Duodenal mucosa (tissue), 2 donors: ENCODE measurements around the gene SPRY2.
A peak's percentile ranks its signal among the peaks of the same experiment; 100 is the strongest.
"Not testable (repeated sequence)": the region's sequence is repeated elsewhere in the genome, so short reads cannot be mapped to it uniquely, and the experiment has no call there.

Experiments
- H3K27ac ChIP-seq: one replicate; pipeline ENCODE4 v1.7.0; 2013; ENCODE audit warnings: low read depth, low read length
- H3K27me3 ChIP-seq, 2 donors: one replicate each; pipeline ENCODE4 v1.7.0; 2013; ENCODE audit warnings: low read length in 2 of 2, control low read depth in 1 of 2; ENCODE audit not compliant: insufficient read depth in 2 of 2, control insufficient read depth in 1 of 2
- H3K36me3 ChIP-seq, 2 donors: one replicate each; pipeline ENCODE4 v1.7.0; 2013; ENCODE audit warnings: low read length in 2 of 2, control low read depth in 1 of 2; ENCODE audit not compliant: insufficient read depth in 2 of 2, control insufficient read depth in 1 of 2
- H3K4me1 ChIP-seq, 2 donors: one replicate each; pipeline ENCODE4 v1.7.0; 2013; ENCODE audit warnings: low read length in 2 of 2, control low read depth in 1 of 2; ENCODE audit not compliant: insufficient read depth in 2 of 2, control insufficient read depth in 1 of 2
- H3K4me3 ChIP-seq, 2 donors: one replicate each; pipeline ENCODE4 v1.7.0; 2013; ENCODE audit warnings: low read length in 2 of 2, low read depth in 1 of 2
- H3K9ac ChIP-seq, 2 donors: one replicate each; pipeline ENCODE4 v1.7.0; 2013; ENCODE audit warnings: low read length in 2 of 2, low read depth in 1 of 2
- H3K9me3 ChIP-seq, 2 donors: one replicate each; pipeline ENCODE4 v1.7.0; 2013; ENCODE audit warnings: low read length in 2 of 2, control low read depth in 1 of 2; ENCODE audit not compliant: control insufficient read depth in 1 of 2

Gene SPRY2

DNA sequence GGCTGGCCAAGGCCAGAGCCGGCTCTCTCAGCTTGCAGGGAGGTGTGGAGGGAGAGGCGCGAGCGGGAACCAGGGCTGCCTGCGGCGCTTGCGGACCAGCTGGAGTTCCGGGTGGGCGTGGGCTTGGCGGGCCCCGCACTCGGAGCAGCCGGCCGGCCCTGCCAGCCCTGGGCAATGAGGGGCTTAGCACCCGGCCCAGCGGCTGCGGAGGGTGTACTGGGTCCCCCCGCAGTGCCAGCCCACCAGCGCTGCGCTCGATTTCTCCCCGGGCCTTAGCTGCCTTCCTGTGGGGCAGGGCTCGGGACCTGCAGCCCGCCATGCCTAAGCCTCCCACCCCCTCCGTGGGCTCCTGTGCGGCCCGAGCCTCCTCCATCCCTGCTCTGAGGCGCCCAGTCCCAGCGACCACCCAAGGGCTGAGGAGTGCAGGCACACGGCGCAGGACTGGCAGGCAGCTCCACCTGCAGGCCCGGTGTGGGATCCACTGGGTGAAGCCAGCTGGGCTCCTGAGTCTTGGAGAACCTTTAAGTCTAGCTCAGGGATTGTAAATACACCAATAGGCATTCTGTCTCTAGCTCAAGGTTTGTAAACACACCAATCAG lies 14.7 kb upstream of the SPRY2 start:
- H3K36me3 ChIP-seq, H3K4me3 ChIP-seq, H3K9me3 ChIP-seq, H3K27ac ChIP-seq, H3K27me3 ChIP-seq, H3K9ac ChIP-seq: not testable (repeated sequence)
- peaks cover 0 to 10% of the 10 kb centered on the region in 2 donors for H3K4me1 ChIP-seq

DNA sequence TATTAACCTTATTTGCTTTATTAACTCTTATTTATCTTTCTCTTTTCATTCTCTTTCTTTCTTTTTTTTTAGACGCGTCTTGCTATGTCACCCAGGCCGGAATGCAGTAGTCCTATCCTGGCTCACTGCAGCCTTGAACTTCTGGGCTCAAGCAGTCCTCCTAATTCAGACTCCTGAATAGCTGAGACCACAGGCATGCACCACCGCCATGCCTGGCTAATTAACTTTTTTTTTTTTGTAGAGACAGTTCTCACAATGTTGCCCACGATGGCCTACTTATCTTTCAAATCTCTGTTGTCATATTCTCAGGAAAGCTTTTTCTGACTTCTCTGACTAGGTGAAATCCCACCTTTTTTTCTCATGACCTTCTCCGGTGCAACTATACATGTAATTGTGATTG lies 7.8 kb upstream of the SPRY2 start:
- Histone ChIP-seq H3K4me3 (no peak overlapping the region), H3K9ac (no peak overlapping the region), H3K4me1 (peaks cover 0 to 2% of the 10 kb centered on the region in 2 donors), H3K27me3 (no peaks in the 10 kb centered on the region), H3K27ac (no peak overlapping the region), H3K36me3 (no peaks in the 10 kb centered on the region), H3K9me3 (no peaks in the 10 kb centered on the region)

GRCh38 chr13:80348314-80348713 lies 7.4 kb upstream of the SPRY2 start:
- Histone ChIP-seq H3K9me3 (no peaks in the 10 kb centered on the region), H3K9ac (no peak overlapping the region), H3K4me1 (peaks cover 1 to 6% of the 10 kb centered on the region in 2 donors), H3K36me3 (no peaks in the 10 kb centered on the region), H3K4me3 (no peak overlapping the region), H3K27ac (no peak overlapping the region), H3K27me3 (no peaks in the 10 kb centered on the region)

DNA sequence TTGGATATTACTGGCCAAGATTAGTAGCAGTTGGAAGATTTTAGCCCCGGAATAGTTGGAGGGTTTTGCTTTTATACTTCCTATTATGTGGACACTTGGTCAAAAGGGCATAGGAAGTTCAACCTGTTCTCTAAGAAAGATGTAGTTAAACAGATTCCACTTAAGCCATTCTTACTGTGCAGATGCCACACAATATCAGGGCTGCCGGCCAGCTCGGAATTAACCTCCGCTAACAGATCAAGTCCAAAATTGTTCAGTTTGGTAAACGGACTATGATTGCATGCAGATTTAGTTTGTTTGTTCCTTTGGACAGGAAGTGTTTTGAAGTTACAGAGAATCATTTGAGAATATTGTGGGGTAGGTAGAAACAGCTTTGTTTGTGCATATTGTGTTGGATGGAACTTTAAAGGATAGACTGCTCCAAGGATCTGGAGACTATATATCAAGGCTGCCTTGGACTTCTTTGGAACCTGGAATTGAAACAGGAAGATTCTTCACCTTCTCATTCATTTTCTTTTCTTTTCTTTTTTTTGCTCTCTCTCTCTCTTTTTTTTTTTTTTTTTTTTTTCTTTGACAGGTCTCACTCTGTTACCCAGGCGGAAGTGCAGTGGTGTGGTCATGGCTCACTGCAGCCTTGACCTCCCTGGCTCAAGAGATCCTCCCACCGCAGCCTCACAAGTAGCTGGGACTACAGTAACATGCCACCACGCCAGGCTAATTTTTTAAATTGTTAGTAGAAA lies 5.0 kb upstream of the SPRY2 start:
- Histone ChIP-seq H3K27ac (no peak overlapping the region), H3K36me3 (no peaks in the 10 kb centered on the region), H3K9me3 (no peaks in the 10 kb centered on the region), H3K9ac (no peak overlapping the region), H3K4me1 (peaks cover 7 to 12% of the 10 kb centered on the region in 2 donors), H3K4me3 (no peak overlapping the region), H3K27me3 (no peaks in the 10 kb centered on the region)

GRCh38 chr13:80344032-80344431 lies 3.1 kb upstream of the SPRY2 start:
- not testable (repeated sequence) for H3K4me3 ChIP-seq, H3K36me3 ChIP-seq, H3K9me3 ChIP-seq, H3K27me3 ChIP-seq, H3K9ac ChIP-seq, H3K27ac ChIP-seq
- peaks cover 7 to 12% of the 10 kb centered on the region in 2 donors for H3K4me1 ChIP-seq

DNA sequence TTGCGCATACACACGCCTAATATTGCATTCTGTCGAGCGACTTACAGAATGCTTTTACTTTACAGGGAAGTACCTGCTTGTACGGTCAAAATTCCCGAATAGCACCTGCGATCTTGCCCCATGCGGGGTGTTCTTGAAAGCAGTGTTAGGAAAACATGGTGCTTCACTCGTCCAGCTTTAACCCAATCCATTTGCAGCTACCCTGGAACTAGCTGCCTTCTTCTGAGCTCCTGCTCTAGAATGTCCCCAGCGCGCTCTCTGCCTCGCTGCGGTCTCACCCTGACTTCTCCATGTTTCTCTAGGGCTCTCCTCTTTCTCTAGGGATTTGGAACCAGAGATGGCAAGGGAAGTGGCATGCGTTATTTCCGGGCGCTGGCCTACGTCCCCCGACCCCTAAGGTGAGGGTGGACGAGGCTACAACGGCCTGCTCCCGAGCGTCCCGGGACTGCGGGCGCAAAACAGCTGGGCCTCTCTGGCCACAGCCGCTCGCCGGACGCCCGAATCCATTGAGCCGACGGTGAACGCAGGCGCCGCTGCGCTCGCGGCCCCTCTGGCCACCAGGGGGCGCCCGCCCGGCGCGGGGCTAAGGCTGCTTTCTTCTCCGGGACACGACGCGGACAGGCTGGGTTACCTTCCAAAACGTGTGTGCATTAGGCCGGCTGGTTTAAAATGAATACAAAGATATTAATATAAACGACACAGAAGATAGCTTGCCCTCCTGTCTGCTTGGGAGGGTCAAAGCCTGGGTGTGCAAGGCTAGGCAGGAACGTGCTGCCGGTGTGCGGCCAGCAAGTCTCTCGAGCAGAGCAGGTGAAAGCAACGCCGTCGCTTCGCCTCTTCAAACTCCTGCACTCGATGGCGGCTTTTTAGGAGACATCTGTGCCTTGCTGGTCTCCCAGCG lies 1.8 kb upstream of the SPRY2 start:
- Histone ChIP-seq H3K9me3 (no peaks in the 10 kb centered on the region), H3K9ac (peak overlapping the region; percentile 67 to 84), H3K4me3 (peak overlapping the region; percentile 89 to 95), H3K36me3 (no peaks in the 10 kb centered on the region), H3K27ac (peak overlapping the region; percentile 84), H3K4me1 (peaks cover 7 to 12% of the 10 kb centered on the region in 2 donors), H3K27me3 (no peaks in the 10 kb centered on the region)

- H3K27me3 ChIP-seq: no peaks in the 10 kb centered on the region
- no peaks in the 10 kb centered on the region for H3K9me3 ChIP-seq
- H3K36me3 ChIP-seq: peaks cover 3 to 6% of the 10 kb centered on the region in 2 donors
- peaks cover 8 to 19% of the 10 kb centered on the region in 2 donors for H3K4me1 ChIP-seq
- peak overlapping the region; percentile 79 to 84 for H3K9ac ChIP-seq
- peak overlapping the region; percentile 93 for H3K27ac ChIP-seq
- peak overlapping the region; percentile 89 to 95 for H3K4me3 ChIP-seq
Observed at GRCh38 chr13:80341756-80342370, 937 bp upstream of the SPRY2 start.

DNA sequence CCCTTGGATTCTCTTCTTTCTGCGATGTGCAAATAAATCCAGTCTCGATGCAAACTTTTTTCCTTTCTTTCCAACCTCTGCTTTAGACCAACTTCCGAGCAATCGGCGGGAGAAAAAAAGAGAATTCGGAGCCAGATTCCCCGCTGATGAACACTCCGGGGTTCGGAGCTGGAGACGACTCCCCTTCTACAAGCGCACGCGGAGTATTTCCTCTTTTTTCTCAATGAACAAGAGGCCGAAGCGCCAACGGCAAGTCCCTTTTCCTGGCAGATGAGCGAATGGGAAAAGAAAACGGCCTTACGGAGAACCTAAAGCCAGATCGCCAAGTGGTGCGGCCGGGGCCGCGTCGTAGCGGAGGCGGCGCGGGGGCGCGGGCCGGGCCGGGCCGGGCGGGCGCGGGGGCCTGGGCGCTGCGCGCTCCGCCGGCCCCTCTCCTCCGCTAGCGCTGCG lies 250 bp downstream of the SPRY2 start:
- H3K4me1 ChIP-seq: peaks cover 17 to 24% of the 10 kb centered on the region in 2 donors

DNA sequence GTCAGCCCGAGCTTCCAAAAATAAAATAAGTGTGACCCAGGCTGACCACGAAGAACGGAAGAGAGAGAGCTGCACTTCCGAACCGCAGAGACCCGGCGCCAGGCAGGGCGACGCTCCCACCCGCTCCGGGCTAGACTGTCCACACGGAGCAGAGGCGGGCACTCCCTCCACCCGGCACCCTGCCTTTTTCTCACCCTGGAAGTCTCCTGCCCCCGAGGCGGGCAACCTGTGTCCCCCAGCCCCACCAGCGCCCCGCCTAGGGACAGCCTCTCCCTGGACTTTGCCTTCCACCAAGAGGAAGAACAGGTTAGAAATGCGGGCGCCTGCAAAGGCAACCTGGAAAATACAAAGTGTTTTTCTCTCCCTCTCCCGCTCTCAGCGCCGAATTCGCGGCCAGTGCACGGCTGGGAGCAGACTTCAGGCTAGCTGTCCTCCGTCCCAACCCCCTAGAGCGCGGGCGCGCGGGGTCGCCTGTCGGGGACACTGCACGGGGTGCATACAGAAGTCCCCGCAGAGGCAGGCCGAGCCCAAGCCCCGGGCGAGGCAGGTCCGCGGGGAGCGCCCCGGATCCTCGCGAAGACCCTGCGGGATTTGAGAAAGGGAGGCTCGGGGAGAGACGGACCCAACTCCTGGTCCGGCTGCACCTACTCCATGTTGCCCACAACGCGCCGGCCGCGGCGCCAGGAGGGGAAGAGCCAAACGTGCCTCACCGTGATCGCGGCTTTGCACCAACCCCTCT lies 845 bp downstream of the SPRY2 start:
- Histone ChIP-seq H3K9me3 (no peaks in the 10 kb centered on the region), H3K27ac (peak overlapping the region; percentile 93), H3K4me3 (peak overlapping the region; percentile 89 to 95), H3K36me3 (peaks cover 9 to 10% of the 10 kb centered on the region in 2 donors), H3K4me1 (peaks cover 22 to 24% of the 10 kb centered on the region in 2 donors), H3K9ac (peak overlapping the region; percentile 89 to 91), H3K27me3 (no peaks in the 10 kb centered on the region)

More for the DNA sequence above, 250 bp downstream of the SPRY2 start:
- Histone ChIP-seq H3K27ac (peak overlapping the region; percentile 93), H3K36me3 (peaks cover 9 to 10% of the 10 kb centered on the region in 2 donors), H3K9ac (peak overlapping the region; percentile 89 to 91), H3K4me3 (peak overlapping the region; percentile 89 to 95), H3K9me3 (no peaks in the 10 kb centered on the region), H3K27me3 (no peaks in the 10 kb centered on the region)
